Ureter (tissue), 1 donor: ENCODE data around the gene PCDHA12. TPM values are rescaled to one million over a fixed set of nuclear protein-coding genes. Genes with fewer than 3 reads are reported as not detected.

Experiments
- total RNA-seq: library from RNA; stranded (reverse); gene quantifications from one replicate; pipeline ENCODE4 v1.2.4, GENCODE V29; 2023
- donor health status: DM: yes; HTN: yes; CAD: no.

PCDHA12 gene
- total RNA-seq, 1 donor from 2014 or later, result 0.89 TPM

Other genes with a start within 250 kb of the PCDHA12 start
- gene CD14, start 242.1 kb upstream of the PCDHA12 start, total RNA-seq, result 17.3 TPM
- gene TMCO6, start 235.9 kb upstream of the PCDHA12 start, total RNA-seq, result 24.1 TPM
- gene NDUFA2, start 227.7 kb upstream of the PCDHA12 start, total RNA-seq, result 48.1 TPM
- 78.8 TPM for gene IK, start 227.5 kb upstream of the PCDHA12 start, total RNA-seq
- gene WDR55, start 210.4 kb upstream of the PCDHA12 start, total RNA-seq, result 26.3 TPM
- gene DND1, start 201.7 kb upstream of the PCDHA12 start, total RNA-seq, result 2.7 TPM
- 57.0 TPM for gene HARS1, start 183.9 kb upstream of the PCDHA12 start, total RNA-seq
- gene HARS2, start 183.9 kb upstream of the PCDHA12 start, total RNA-seq, result 34.0 TPM
- 58.5 TPM for gene ZMAT2, start 174.9 kb upstream of the PCDHA12 start, total RNA-seq
- not detected for gene PCDHA1, start 89.2 kb upstream of the PCDHA12 start, total RNA-seq
- not detected for gene PCDHA2, start 80.5 kb upstream of the PCDHA12 start, total RNA-seq
- 0.31 TPM for gene PCDHA3, start 74.3 kb upstream of the PCDHA12 start, total RNA-seq
- gene PCDHA4, start 68.2 kb upstream of the PCDHA12 start, total RNA-seq, result 1.5 TPM
- gene PCDHA5, start 53.7 kb upstream of the PCDHA12 start, total RNA-seq, result 0.49 TPM
- 0.96 TPM for gene PCDHA6, start 47.3 kb upstream of the PCDHA12 start, total RNA-seq
- 1.1 TPM for gene PCDHA7, start 41.0 kb upstream of the PCDHA12 start, total RNA-seq
- gene PCDHA8, start 34.1 kb upstream of the PCDHA12 start, total RNA-seq, result not detected
- gene PCDHA9, start 26.9 kb upstream of the PCDHA12 start, total RNA-seq, result 0.34 TPM
- 1.5 TPM for gene PCDHA10, start 19.4 kb upstream of the PCDHA12 start, total RNA-seq
- gene PCDHA11, start 6.4 kb upstream of the PCDHA12 start, total RNA-seq, result 0.57 TPM
- gene PCDHA13, start 6.8 kb downstream of the PCDHA12 start, total RNA-seq, result 0.42 TPM
- gene PCDHAC1, start 51.0 kb downstream of the PCDHA12 start, total RNA-seq, result 0.47 TPM
- 4.0 TPM for gene PCDHAC2, start 91.2 kb downstream of the PCDHA12 start, total RNA-seq
- gene PCDHB1, start 176.1 kb downstream of the PCDHA12 start, total RNA-seq, result 0.13 TPM
- gene PCDHB2, start 219.3 kb downstream of the PCDHA12 start, total RNA-seq, result 1.8 TPM
- 1.1 TPM for gene PCDHB3, start 225.2 kb downstream of the PCDHA12 start, total RNA-seq
- gene PCDHB4, start 246.5 kb downstream of the PCDHA12 start, total RNA-seq, result 2.2 TPM